Mononuclear cell (primary cell): Measurements from ENCODE around the gene LGR6. TPM values are rescaled to one million over a fixed set of nuclear protein-coding genes. Genes with fewer than 3 reads are reported as not detected.

Experiments used
- H3K27me3 ChIP-seq: 2 replicates; pipeline ENCODE4 v1.6.0; 2011; ENCODE audit warnings: low read length, control low read depth; ENCODE audit not compliant: insufficient read depth
- H3K4me1 ChIP-seq: 2 replicates; pipeline ENCODE4 v1.5.1; 2011; ENCODE audit warnings: mild to moderate bottlenecking, low read length, control low read depth; ENCODE audit not compliant: insufficient read depth
- H3K4me3 ChIP-seq: 2 replicates; pipeline ENCODE4 v1.5.1; 2011; ENCODE audit warnings: mild to moderate bottlenecking, low read length, moderate library complexity
- H3K9me3 ChIP-seq: 2 replicates; pipeline ENCODE4 v1.5.1; 2011; ENCODE audit warnings: low read depth, mild to moderate bottlenecking, control low read depth, low read length
- total RNA-seq: library from RNA; depleted of rRNA; stranded (reverse); fragments of >200 nt; gene quantifications from one replicate; pipeline ENCODE4 v1.2.3, GENCODE V29; 2012

Gene LGR6
- total RNA-seq, 1 donor, result 1.3 TPM

- peaks cover 53% of the 10 kb centered on the region for H3K4me1 ChIP-seq
- no peaks in the 10 kb centered on the region for H3K9me3 ChIP-seq
- H3K27me3 ChIP-seq, result no peaks in the 10 kb centered on the region
- no peak overlapping the region for H3K4me3 ChIP-seq
Measured at GRCh38 chr1:202154766-202155477, 38.7 kb upstream of the LGR6 start.

GRCh38 chr1:202155478-202156021 lies 38.0 kb upstream of the LGR6 start:
- Histone ChIP-seq H3K4me3 (no peak overlapping the region), H3K27me3 (no peaks in the 10 kb centered on the region), H3K4me1 (peaks cover 60% of the 10 kb centered on the region), H3K9me3 (no peaks in the 10 kb centered on the region)

- H3K4me1 ChIP-seq, result peaks cover 70% of the 10 kb centered on the region
- no peak overlapping the region for H3K4me3 ChIP-seq
Measured at GRCh38 chr1:202156590-202156989, 37.0 kb upstream of the LGR6 start.

GRCh38 chr1:202157945-202158344 lies 35.7 kb upstream of the LGR6 start:
- Histone ChIP-seq H3K27me3 (no peaks in the 10 kb centered on the region), H3K4me1 (peaks cover 84% of the 10 kb centered on the region), H3K9me3 (no peaks in the 10 kb centered on the region), H3K4me3 (no peak overlapping the region)

More at GRCh38 chr1:202156590-202156989, 37.0 kb upstream of the LGR6 start:
- H3K9me3 ChIP-seq, result no peaks in the 10 kb centered on the region
- H3K27me3 ChIP-seq, result no peaks in the 10 kb centered on the region

GRCh38 chr1:202158810-202159533 lies 34.6 kb upstream of the LGR6 start:
- H3K4me3 ChIP-seq, result peak overlapping the region; percentile 59

GRCh38 chr1:202159534-202160371 lies 33.8 kb upstream of the LGR6 start:
- Histone ChIP-seq H3K27me3 (no peaks in the 10 kb centered on the region), H3K4me3 (peak overlapping the region; percentile 59), H3K9me3 (no peaks in the 10 kb centered on the region), H3K4me1 (peaks cover 99% of the 10 kb centered on the region)

More at GRCh38 chr1:202158810-202159533, 34.6 kb upstream of the LGR6 start:
- Histone ChIP-seq H3K27me3 (no peaks in the 10 kb centered on the region), H3K9me3 (no peaks in the 10 kb centered on the region), H3K4me1 (peaks cover 94% of the 10 kb centered on the region)

- Histone ChIP-seq H3K4me1 (peaks cover 99% of the 10 kb centered on the region), H3K4me3 (peak within 1 kb of the TSS; percentile 59), H3K27me3 (no peaks in the 10 kb centered on the region), H3K9me3 (no peaks in the 10 kb centered on the region)
Measured at GRCh38 chr1:202160377-202160940, 33.1 kb upstream of the LGR6 start, which contains the start of gene PTPN7. TSS of gene PTPN7 (minus strand) at chr1:202160602. CDS start at chr1:202159402, 1,200 bp downstream.

- Histone ChIP-seq H3K4me3 (peak overlapping the region; percentile 59), H3K4me1 (peaks cover 99% of the 10 kb centered on the region), H3K27me3 (no peaks in the 10 kb centered on the region), H3K9me3 (no peaks in the 10 kb centered on the region)
Measured at GRCh38 chr1:202161151-202162046, 32.2 kb upstream of the LGR6 start.

GRCh38 chr1:202162047-202162417 lies 31.6 kb upstream of the LGR6 start:
- no peaks in the 10 kb centered on the region for H3K9me3 ChIP-seq
- H3K4me3 ChIP-seq, result no peak overlapping the region
- no peaks in the 10 kb centered on the region for H3K27me3 ChIP-seq
- H3K4me1 ChIP-seq, result peaks cover 94% of the 10 kb centered on the region

- H3K4me3 ChIP-seq, result no peak overlapping the region
Measured at GRCh38 chr1:202162418-202163280, 30.9 kb upstream of the LGR6 start.

GRCh38 chr1:202163281-202164270 lies 30.0 kb upstream of the LGR6 start:
- Histone ChIP-seq H3K27me3 (no peaks in the 10 kb centered on the region), H3K9me3 (no peaks in the 10 kb centered on the region), H3K4me1 (peaks cover 78% of the 10 kb centered on the region), H3K4me3 (no peak overlapping the region)

More at GRCh38 chr1:202162418-202163280, 30.9 kb upstream of the LGR6 start:
- Histone ChIP-seq H3K4me1 (peaks cover 87% of the 10 kb centered on the region), H3K27me3 (no peaks in the 10 kb centered on the region), H3K9me3 (no peaks in the 10 kb centered on the region)
